IPS-15b (cell line): Measurements from ENCODE around the gene ENTPD6.
"Not testable (repeated sequence)": the region's sequence is repeated elsewhere in the genome, so short reads cannot be mapped to it uniquely, and the experiment has no call there.

Experiments used
- H3K27me3 ChIP-seq: one replicate; pipeline ENCODE4 v1.6.1; 2013; ENCODE audit warnings: low read length; ENCODE audit not compliant: control insufficient read depth, insufficient read depth
- H3K36me3 ChIP-seq: one replicate; pipeline ENCODE4 v1.6.1; 2013; ENCODE audit warnings: low read length; ENCODE audit not compliant: control insufficient read depth, insufficient read depth
- H3K4me1 ChIP-seq: one replicate; pipeline ENCODE4 v1.6.1; 2013; ENCODE audit warnings: mild to moderate bottlenecking, low read length; ENCODE audit not compliant: control insufficient read depth, insufficient read depth
- H3K4me3 ChIP-seq: one replicate; pipeline ENCODE4 v1.5.1; 2013; ENCODE audit warnings: low read depth, low read length
- H3K9ac ChIP-seq: one replicate; pipeline ENCODE4 v1.6.1; 2013; ENCODE audit warnings: low read depth, mild to moderate bottlenecking, low read length
- H3K9me3 ChIP-seq: one replicate; pipeline ENCODE4 v1.6.1; 2013; ENCODE audit warnings: mild to moderate bottlenecking, low read length; ENCODE audit not compliant: control insufficient read depth, insufficient read depth

ENTPD6 gene

DNA sequence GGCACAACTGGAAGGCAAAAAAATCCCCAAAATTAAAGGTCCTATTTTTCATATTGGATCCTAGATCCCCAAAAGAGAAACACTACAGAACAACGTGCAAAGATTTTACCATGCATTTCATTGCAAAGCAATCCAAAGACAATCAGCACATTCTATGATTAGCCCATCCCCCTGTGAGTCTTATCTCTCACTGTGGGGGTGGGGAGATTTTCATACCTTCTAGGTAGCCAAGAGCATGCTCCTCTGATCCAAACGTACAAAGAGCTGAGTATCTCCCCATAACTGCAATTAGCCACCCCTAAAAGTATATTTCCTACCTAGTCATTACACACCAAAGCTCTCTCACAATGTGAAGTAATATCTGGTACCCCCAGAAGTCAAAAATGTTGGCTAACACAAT is 22.2 kb upstream of the ENTPD6 start:
- Histone ChIP-seq H3K9me3 (no peaks in the 10 kb centered on the region), H3K36me3 (no peaks in the 10 kb centered on the region), H3K4me1 (no peaks in the 10 kb centered on the region), H3K4me3 (no peak overlapping the region), H3K27me3 (no peaks in the 10 kb centered on the region), H3K9ac (no peak overlapping the region)

DNA sequence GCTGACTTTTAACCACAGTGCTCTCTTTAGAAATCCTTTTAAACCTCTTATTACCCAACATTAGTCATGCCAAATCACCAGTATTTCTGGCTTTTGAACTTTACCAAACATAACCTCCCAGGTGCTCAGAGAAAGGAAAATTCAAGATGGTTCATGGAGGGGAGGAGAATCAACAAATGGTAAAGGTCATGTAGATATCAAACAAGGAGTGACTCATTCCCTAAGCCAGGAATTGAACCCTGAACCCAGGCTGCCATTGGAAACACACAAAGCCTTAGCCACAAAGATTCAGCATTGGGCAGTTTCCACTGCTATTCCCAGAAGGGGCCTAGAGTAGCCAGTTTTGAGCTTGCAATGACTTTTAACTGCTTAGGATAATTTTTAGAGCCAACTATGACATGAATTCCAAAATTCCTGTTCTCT is 21.6 kb upstream of the ENTPD6 start:
- Histone ChIP-seq H3K4me1 (no peaks in the 10 kb centered on the region), H3K36me3 (no peaks in the 10 kb centered on the region), H3K27me3 (no peaks in the 10 kb centered on the region), H3K4me3 (no peak overlapping the region), H3K9ac (no peak overlapping the region), H3K9me3 (no peaks in the 10 kb centered on the region)

DNA sequence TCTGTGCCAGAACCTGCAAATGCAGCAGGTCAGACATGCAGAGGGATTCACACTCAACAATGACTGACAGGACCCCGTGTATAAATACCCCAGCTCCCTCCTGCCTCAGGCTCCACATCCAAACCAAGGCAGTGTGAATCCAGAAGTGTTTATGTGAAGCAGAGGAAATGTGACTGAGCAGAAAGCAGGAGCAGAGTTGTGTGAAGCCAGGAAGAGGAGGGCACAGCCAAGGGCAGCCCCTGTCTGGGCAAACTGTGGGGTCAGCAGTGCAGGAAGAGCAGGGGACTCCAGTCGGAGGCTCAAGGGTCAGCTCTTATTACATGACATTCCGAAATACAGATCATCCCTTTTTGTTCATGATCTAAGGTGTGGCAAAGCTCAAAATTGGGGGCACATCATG is 19.3 kb upstream of the ENTPD6 start:
- H3K27me3 ChIP-seq, result no peaks in the 10 kb centered on the region
- no peaks in the 10 kb centered on the region for H3K36me3 ChIP-seq
- no peaks in the 10 kb centered on the region for H3K9me3 ChIP-seq
- H3K4me3 ChIP-seq, result no peak overlapping the region
- H3K9ac ChIP-seq, result no peak overlapping the region
- no peaks in the 10 kb centered on the region for H3K4me1 ChIP-seq

DNA sequence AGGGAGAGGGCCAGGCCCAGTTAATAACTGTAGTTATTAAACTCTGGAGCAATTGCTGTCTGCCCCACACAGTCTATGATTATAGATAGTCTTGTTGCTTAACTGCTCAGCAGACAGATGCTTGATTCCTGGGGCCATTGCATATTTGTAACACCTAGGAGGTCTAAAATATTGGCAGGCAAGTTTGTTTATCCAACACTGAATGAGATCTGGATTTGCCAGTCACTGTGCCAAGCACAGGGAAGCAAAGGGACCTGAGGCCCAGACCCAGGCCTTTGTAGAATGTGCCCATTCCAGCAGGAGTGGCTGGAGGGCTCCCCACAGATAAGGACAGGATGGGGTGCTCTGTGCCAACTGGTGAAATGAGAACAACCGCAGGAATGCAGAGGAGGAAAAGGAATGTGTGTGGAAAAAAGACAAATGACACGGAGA is 17.6 kb upstream of the ENTPD6 start:
- Histone ChIP-seq H3K36me3 (no peaks in the 10 kb centered on the region), H3K9ac (no peak overlapping the region), H3K9me3 (no peaks in the 10 kb centered on the region), H3K27me3 (no peaks in the 10 kb centered on the region), H3K4me1 (no peaks in the 10 kb centered on the region), H3K4me3 (no peak overlapping the region)

DNA sequence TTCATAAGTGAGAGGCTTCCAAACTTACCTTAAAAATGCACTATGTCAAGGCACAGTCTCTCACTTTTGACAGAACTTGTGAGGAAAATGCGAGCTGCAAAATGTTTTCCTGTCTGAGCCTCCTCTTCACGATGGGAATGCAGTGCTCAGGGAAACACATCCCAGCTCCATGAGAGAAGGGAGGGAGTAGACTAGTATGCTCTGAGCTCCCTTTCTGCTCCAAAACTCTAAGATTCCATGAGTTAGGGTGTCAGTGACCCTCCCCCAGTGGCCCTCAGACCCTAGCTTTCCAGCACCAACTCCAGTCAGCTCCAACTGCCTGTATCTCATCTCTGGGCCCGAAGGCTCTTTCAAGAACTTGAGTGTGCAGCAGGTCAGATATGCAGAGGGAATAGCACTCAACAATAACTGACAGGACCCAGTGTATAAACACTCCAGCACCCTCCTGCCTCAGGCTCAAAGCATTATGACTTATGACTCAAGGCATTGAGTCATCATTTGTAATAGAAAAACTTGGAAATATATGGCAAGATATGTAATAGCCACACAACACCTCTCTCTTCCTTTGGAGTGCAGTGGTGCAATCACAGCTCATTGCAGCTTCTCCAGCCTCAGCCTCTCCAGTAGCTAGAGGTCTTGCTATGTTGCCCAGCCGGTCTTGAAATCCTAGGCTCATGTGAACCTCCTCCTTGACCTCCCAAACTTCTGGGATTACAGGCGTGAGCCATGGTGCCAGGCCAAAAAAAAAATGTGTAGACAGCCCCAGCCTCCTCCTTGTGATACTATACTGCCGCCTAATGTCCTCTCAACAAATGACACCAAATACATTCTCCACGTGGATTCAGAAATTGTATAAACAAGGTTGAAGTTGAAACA is 16.7 kb upstream of the ENTPD6 start:
- Histone ChIP-seq H3K9me3 (no peaks in the 10 kb centered on the region), H3K4me1 (no peaks in the 10 kb centered on the region), H3K36me3 (no peaks in the 10 kb centered on the region), H3K4me3 (no peak overlapping the region), H3K27me3 (no peaks in the 10 kb centered on the region), H3K9ac (no peak overlapping the region)

DNA sequence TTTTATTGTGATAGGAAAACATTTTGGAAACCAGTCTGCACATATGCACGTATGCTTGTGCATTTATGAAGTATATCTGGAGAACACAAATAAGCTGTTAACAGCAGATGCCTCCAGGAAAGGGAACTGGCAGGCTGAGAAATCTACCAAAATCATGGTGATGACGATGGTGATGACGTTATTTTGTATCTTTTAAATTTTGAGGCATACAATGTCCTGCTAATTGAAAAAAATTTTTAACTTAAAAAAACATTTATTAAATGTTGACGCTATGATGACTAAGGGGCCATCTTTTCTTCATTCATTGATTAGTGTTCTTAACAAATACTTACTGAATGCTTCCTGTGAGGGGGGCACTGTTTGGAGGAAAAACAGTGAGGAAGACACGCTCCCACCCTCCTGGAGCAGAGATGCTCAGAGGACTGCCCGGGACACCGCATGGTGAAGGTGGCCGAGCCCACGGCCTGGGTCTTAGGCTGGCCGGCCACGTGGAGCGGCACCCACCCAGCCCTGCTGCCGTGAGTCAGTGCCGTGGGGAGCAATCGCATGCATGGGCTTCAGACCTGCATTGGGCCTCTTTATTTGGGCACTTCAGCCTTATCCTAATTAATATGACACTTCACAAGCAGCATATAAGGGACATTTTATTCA is 15.9 kb upstream of the ENTPD6 start:
- H3K9ac ChIP-seq, result no peak overlapping the region
- no peaks in the 10 kb centered on the region for H3K9me3 ChIP-seq
- no peaks in the 10 kb centered on the region for H3K36me3 ChIP-seq

DNA sequence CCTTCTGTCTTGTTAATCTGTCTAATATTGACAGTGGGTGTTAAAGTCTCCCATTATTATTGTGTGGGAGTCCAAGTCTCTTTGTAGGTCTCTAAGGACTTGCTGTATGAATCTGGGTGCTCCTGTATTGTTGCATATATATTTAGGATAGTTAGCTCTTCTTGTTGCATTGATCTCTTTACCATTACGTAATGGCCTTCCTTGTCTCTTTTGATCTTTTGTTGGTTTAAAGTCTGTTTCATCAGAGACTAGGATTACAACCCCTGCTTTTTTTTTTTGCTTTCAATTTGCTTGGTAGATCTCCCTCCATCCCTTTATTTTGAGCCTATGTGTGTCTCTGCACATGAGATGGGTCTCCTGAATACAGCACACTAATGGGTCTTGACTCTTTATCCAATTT is 11.1 kb upstream of the ENTPD6 start:
- H3K9me3 ChIP-seq, H3K9ac ChIP-seq, H3K4me3 ChIP-seq, H3K36me3 ChIP-seq, H3K4me1 ChIP-seq, H3K27me3 ChIP-seq: not testable (repeated sequence)

More for the DNA sequence above, 15.9 kb upstream of the ENTPD6 start:
- no peaks in the 10 kb centered on the region for H3K27me3 ChIP-seq
- H3K4me3 ChIP-seq, result no peak overlapping the region
- no peaks in the 10 kb centered on the region for H3K4me1 ChIP-seq

DNA sequence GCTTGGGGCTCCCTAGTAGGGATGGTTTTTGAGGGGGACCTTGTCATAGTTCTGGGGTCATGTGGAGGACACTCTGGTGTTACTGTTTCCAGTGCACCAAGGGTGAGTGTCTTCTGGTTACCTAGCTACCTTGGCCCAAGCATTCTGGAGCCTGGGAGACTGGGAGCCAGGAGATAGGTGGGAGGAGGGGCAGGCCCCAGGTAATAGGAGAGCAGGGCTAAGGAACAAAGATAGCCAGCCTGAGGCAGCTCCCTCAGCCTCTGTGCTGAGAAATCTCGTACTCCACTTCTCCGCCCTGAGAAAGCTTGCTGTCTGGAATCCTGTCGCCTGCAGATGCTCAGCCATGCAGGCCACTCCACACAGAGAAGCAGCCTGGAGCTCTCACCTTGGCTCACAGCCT is 8.3 kb upstream of the ENTPD6 start:
- no peaks in the 10 kb centered on the region for H3K36me3 ChIP-seq
- H3K4me3 ChIP-seq, result no peak overlapping the region
- no peaks in the 10 kb centered on the region for H3K27me3 ChIP-seq
- H3K9me3 ChIP-seq, result peaks cover 4% of the 10 kb centered on the region
- H3K4me1 ChIP-seq, result no peaks in the 10 kb centered on the region
- H3K9ac ChIP-seq, result no peak overlapping the region

DNA sequence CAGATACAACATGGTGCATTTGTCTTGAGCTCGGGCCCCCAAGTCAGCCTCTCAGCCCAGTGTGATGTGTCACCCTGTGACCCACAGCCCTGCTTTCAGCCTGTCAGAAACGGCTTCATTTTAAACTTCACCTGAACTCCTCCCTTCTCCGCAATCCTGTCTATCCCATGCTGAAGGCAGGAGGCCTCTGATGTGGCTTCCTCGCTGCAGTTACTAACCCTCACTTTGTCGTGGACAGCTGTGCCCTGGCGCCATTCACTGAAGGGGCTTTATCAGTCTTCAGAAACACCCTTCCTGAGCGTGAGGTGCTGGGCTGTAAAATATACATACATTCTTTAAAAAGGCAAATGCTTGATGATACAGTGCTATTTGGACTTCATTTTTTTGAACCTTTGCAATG is 7.9 kb upstream of the ENTPD6 start:
- H3K4me1 ChIP-seq, result no peaks in the 10 kb centered on the region
- no peaks in the 10 kb centered on the region for H3K27me3 ChIP-seq
- no peaks in the 10 kb centered on the region for H3K36me3 ChIP-seq
- peaks cover 4% of the 10 kb centered on the region for H3K9me3 ChIP-seq
- H3K4me3 ChIP-seq, result no peak overlapping the region
- no peak overlapping the region for H3K9ac ChIP-seq

DNA sequence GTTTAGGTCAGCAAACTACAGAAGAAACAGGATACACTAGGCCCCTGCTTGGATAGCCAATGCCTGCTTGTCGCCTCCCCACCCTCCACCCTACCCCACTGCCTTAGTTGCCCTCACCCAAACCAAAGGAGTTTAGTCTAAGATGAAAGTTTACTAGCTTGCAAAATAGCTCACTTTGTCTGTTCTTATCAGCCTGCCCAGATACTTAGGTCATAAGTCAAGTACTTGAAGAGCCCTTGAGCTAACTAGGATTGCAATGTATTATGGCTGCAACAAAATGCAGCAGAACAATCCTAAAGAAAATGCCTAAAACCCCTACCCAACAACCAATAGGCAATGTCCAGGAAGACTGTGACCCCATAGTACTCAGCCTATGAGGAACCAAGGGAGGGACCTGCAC is 7.3 kb upstream of the ENTPD6 start:
- Histone ChIP-seq H3K9me3 (peaks cover 4% of the 10 kb centered on the region), H3K4me3 (no peak overlapping the region), H3K4me1 (no peaks in the 10 kb centered on the region), H3K36me3 (no peaks in the 10 kb centered on the region), H3K9ac (no peak overlapping the region), H3K27me3 (no peaks in the 10 kb centered on the region)

DNA sequence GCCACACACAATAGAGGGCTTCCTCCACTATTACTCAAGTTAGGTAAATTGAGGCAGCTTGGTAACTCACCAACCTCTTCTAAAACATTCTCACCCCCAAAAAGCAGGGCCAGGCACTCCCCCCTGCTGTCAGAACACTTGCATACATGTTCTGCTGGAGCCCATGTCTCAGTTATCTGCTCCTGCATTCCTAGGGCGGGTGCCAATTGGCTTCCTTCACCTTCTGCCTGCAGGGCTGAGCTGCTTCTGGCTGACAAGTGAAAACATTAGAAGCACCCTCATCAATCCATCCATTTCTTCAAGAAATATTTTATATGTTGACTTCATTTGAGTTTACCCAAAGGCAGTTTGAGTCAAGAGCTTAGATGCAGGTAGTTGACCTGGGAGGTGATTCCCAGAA is 4.5 kb upstream of the ENTPD6 start:
- H3K27me3 ChIP-seq, result no peaks in the 10 kb centered on the region
- H3K9me3 ChIP-seq, result peaks cover 4% of the 10 kb centered on the region
- H3K4me3 ChIP-seq, result no peak overlapping the region
- no peaks in the 10 kb centered on the region for H3K4me1 ChIP-seq
- no peaks in the 10 kb centered on the region for H3K36me3 ChIP-seq
- no peak overlapping the region for H3K9ac ChIP-seq

DNA sequence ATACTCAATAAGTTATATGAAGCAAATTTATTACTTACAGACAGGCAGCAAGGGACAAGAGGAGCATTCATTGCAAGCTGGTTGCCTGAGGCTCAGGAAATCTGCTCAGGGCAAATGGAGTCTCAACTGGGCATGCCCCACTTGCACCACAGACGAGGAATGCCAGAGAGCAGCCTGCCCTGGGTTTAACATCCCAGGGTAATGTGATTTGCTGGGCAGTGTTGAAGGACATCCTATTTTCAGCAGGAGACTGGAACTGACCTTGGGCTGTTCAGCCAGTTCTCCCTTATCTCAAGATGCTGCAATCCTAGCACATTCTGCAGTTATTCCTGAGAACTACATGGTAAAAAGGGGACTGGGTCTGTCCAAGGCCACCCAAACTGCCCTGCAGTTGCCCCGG is 3.8 kb upstream of the ENTPD6 start:
- H3K4me3 ChIP-seq, result no peak overlapping the region
- H3K4me1 ChIP-seq, result no peaks in the 10 kb centered on the region

More for the DNA sequence above, 3.8 kb upstream of the ENTPD6 start:
- Histone ChIP-seq H3K9me3 (peaks cover 4% of the 10 kb centered on the region), H3K27me3 (peaks cover 6% of the 10 kb centered on the region), H3K9ac (no peak overlapping the region), H3K36me3 (no peaks in the 10 kb centered on the region)
